Measurements from ENCODE around the gene ZNF316. TPM values are rescaled to one million over a fixed set of nuclear protein-coding genes. Genes with fewer than 3 reads are reported as not detected.
A peak's percentile ranks its signal among the peaks of the same experiment; 100 is the strongest.

The ZNF316 gene
- total RNA-seq, 2 experiments from 2014 or later: 17.7 to 18.8 TPM

- intact Hi-C loops (cut with micrococcal nuclease): no loop called here
- TF ChIP-seq CTCF (IDR thresholded peaks at IDR 0.05): peak; percentile 54
- Mint-ChIP-seq H3K27ac (peak overlapping the region; percentile 87), H3K4me1 (ENCODE audit: low read depth) (peaks cover 24% of the 10 kb centered on the region), H3K9me3 (peaks cover 6% of the 10 kb centered on the region), H3K27me3 (no peaks in the 10 kb centered on the region), H3K36me3 (ENCODE audit: low read depth) (peaks cover 25% of the 10 kb centered on the region), H3K4me3 (peak overlapping the region; percentile 74)
- peak; percentile 84 for ATAC-seq
- CTCF ChIA-PET: interaction anchor here (1.3 kb wide), 1 partner anchor 48 kb away, joined by 4 read pairs; the partner anchor contains the start of gene INTS15
- DNase-seq: peak; percentile 76
- POLR2A ChIA-PET: interaction anchor here (0.6 to 2.0 kb wide), 4 partner anchors 15 to 89 kb away, joined by 3 to 5 read pairs (median 4); partner anchors contain the start of gene INTS15
Measured at GRCh38 chr7:6637544-6638229, 569 bp downstream of the ZNF316 start.

- TF ChIP-seq CTCF (IDR thresholded peaks at IDR 0.05): no peak
- ATAC-seq: no peak
- Mint-ChIP-seq H3K4me1 (ENCODE audit: low read depth) (peaks cover 24% of the 10 kb centered on the region), H3K4me3 (peak overlapping the region; percentile 74), H3K9me3 (peaks cover 6% of the 10 kb centered on the region), H3K27ac (peak overlapping the region; percentile 87), H3K36me3 (ENCODE audit: low read depth) (peaks cover 32% of the 10 kb centered on the region), H3K27me3 (no peaks in the 10 kb centered on the region)
- POLR2A ChIA-PET: no interaction called here
- no peak for DNase-seq
- intact Hi-C loops (cut with micrococcal nuclease): no loop called here
- CTCF ChIA-PET: interaction anchor here (1.0 kb wide), 1 partner anchor 123 kb away, joined by 3 read pairs; no protein-coding TSS in a partner anchor
Measured at GRCh38 chr7:6639032-6639431, 1.9 kb downstream of the ZNF316 start.

- H3K4me3 Mint-ChIP-seq: no peak overlapping the region
- peaks cover 33% of the 10 kb centered on the region for H3K36me3 Mint-ChIP-seq (ENCODE audit: low read depth)
- TF ChIP-seq CTCF (IDR thresholded peaks at IDR 0.05): no peak
- no peaks in the 10 kb centered on the region for H3K27me3 Mint-ChIP-seq
- CTCF ChIA-PET: interaction anchor here (1.0 kb wide), 1 partner anchor 124 kb away, joined by 3 read pairs; no protein-coding TSS in a partner anchor
- POLR2A ChIA-PET: no interaction called here
- peaks cover 24% of the 10 kb centered on the region for H3K4me1 Mint-ChIP-seq (ENCODE audit: low read depth)
- H3K9me3 Mint-ChIP-seq: peaks cover 6% of the 10 kb centered on the region
- DNase-seq: no peak
- ATAC-seq: no peak
- intact Hi-C loops (cut with micrococcal nuclease): no loop called here
- peak overlapping the region; percentile 87 for H3K27ac Mint-ChIP-seq
Measured at GRCh38 chr7:6639627-6640026, 2.5 kb downstream of the ZNF316 start.

GRCh38 chr7:6640246-6640721, 3.2 kb downstream of the ZNF316 start:
- POLR2A ChIA-PET: no interaction called here
- no peak overlapping the region for H3K4me3 Mint-ChIP-seq
- CTCF ChIA-PET: no interaction called here

More at GRCh38 chr7:6640246-6640721, 3.2 kb downstream of the ZNF316 start:
- Mint-ChIP-seq H3K27me3 (no peaks in the 10 kb centered on the region), H3K36me3 (ENCODE audit: low read depth) (peaks cover 35% of the 10 kb centered on the region), H3K4me1 (ENCODE audit: low read depth) (peaks cover 24% of the 10 kb centered on the region), H3K27ac (peak overlapping the region; percentile 87), H3K9me3 (peaks cover 4% of the 10 kb centered on the region)
- peak; percentile 37 for ATAC-seq
- no peak for TF ChIP-seq CTCF (IDR thresholded peaks at IDR 0.05)
- intact Hi-C loops (cut with micrococcal nuclease): no loop called here
- peak; percentile 55 for DNase-seq

Data from activated CD8-positive, alpha-beta T cell treated with anti-CD3 and anti-CD28 coated beads for 36 hours (primary cell).